Stimulated activated naive CD4-positive, alpha-beta T cell treated with Interleukin-2 at 50 U/mL for 16 hours (primary cell): Measurements from ENCODE around the gene RASSF4.

Source experiments
- DNase-seq: peaks from one replicate; lab custom pipeline; 2025; lab: John Stamatoyannopoulos, UW

Gene RASSF4

DNA sequence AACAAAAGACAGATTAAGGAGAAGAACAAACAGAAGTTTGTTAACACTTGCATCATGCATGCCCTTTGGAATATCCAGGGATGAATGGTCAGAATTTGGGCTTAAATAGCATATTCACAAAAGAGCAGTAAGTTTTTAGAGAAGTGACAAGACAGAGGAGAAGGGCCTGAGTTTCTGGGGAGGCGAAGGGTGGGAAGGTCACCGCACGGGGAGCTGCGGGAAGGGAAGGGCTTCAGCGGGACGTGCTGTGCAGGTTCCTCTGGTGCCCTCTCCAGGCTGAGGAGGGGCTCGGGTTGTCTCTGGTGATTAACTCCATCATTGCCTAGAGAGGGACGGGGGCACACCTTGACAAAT is 30.7 kb downstream of the RASSF4 start:
- no peak for DNase-seq

DNA sequence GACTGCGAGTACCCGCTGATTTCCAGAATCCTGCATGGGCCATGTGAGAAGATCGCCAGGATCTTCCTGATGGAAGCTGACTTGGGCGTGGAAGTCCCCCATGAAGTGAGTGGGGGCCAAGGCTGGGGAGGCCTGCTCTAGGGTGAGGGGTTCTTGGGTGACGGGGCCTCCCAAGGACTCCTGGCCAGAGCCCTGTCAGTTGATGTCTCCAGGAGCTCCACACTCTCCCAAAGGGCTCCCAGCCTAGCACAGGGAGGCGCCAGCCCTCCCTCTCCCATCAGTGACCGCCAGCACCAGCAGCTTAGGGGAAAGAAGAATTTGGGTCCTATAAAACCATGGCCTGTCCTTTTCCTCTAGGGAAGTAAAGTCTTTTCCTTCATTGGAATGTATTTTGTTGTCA is 31.4 kb downstream of the RASSF4 start:
- no peak for DNase-seq

- no peak for DNase-seq
Observed at GRCh38 chr10:44991571-44991970, 32.0 kb downstream of the RASSF4 start.

GRCh38 chr10:44992070-44992731 is 32.6 kb downstream of the RASSF4 start:
- DNase-seq = no peak

DNA sequence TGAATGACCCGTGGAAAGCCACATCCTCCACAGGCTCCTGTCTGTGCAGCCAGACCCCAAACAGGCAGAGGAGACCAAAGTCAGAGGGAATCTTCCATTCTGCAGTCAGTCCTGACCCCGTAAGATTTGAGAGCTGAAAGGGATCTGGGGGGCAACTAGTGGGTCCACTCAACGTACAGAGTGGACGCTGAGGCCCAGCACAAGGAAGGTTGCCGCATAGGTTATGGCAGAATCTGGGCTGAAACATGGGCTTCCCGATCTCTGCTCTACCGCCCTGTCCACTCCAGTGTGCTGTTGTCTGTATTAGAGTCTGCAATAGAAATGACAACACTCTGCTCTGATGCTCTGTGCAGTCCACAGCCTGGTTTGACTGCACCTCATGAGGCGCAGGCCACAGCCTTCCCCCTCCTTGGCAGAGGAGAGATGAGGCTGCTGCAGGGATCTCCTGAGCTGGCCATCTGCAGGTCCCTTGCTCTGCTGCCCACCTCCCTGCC is 33.2 kb downstream of the RASSF4 start:
- DNase-seq = no peak

DNA sequence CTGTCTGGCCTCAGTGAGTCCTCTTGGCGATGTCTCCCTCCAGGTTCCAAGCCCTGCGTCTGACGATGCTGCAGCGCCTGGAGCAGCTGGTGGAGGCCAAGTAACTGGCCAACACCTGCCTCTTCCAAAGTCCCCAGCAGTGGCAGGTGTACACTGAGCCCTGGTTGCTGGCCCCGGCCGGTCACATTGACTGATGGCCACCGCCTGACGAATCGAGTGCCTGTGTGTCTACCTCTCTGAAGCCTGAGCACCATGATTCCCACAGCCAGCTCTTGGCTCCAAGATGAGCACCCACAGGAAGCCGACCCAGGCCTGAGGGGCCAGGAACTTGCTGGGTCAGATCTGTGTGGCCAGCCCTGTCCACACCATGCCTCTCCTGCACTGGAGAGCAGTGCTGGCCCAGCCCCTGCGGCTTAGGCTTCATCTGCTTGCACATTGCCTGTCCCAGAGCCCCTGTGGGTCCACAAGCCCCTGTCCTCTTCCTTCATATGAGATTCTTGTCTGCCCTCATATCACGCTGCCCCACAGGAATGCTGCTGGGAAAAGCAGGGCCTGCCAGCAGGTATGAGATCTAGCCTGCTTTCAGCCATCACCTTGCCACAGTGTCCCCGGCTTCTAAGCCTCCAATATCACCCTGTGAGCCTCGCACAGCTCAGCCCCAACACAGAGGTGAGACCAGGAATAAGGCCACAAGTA is 33.8 kb downstream of the RASSF4 start:
- no peak for DNase-seq

GRCh38 chr10:44993922-44994751 is 34.5 kb downstream of the RASSF4 start:
- DNase-seq = no peak

DNA sequence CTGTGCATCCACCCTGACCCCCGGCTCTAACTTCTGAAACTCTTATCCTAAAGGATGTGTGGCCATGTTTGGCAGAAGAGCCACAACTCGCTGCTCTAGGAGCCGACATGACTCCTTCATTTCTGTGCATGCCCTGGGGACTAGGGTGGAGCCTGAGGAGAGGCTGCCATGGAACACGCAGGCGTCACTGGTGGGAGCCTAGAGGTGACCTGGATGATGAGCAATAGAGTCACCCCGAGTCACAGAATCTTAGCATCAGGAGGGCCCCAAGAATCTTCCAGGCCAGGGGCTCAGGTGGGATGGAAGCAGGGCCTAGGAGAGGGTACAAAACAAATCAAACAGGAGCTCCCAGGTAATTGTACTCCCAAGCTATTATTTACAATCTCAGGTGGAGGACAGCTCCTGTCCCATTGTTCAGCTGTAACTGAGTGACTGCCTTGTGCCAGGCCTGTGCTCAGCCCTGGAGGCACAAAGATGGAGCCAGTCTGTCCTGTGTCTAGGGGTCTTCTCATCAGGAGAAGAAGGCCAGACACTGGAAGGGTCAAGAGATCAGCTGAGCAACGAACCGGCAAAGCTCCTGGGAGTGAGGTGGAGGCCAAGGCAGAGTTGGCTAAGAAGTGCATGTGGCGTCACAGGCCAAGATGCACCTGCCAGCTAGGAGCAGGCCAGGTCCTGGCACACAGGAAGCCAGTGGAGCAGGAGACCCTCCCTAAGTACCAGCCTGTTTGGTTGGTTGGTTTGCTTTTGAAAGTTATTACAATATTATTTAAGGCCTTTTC is 35.3 kb downstream of the RASSF4 start:
- no peak for DNase-seq

DNA sequence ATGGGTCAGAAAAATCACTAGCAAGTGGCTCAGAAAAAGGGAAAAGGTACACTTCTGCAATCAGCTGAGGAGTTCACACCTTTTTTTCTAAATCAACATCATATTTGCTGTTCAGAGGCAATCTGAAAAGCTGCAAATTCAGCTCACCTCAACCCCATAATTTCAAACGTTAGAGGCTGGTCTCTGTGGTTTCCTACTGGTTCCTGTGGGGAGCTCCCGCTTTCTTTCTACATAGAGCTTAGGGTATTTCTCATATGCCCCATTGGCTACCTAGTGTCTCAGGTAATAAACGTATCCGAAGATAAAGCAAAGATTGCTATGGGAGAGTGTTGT is 35.9 kb downstream of the RASSF4 start:
- DNase-seq = no peak

- DNase-seq = no peak
Observed at GRCh38 chr10:44995914-44996669, 36.5 kb downstream of the RASSF4 start.

GRCh38 chr10:44997105-44997748 is 37.6 kb downstream of the RASSF4 start:
- no peak for DNase-seq

DNA sequence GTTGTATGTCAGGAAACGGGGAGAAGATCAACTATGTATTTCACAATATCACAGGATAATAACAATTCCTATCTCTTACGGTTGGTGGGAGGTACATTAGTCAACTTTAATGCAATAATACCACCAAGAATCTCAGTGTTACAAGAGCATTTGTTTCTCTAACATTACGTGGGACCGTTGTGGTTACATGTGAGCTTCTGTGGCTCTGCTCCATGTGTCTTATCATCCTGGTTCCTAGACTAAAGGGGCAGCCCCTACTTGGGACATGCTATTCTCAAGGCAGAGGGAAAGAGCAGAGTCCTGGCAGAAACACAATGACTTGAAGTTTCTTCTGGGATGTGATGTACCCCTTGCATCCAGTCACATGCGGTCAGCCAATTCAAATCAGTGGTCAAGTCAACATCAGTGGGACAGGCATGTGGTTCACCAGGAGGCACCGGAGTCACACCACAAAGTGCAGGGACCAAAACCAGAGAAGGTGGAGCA is 38.6 kb downstream of the RASSF4 start:
- no peak for DNase-seq

DNA sequence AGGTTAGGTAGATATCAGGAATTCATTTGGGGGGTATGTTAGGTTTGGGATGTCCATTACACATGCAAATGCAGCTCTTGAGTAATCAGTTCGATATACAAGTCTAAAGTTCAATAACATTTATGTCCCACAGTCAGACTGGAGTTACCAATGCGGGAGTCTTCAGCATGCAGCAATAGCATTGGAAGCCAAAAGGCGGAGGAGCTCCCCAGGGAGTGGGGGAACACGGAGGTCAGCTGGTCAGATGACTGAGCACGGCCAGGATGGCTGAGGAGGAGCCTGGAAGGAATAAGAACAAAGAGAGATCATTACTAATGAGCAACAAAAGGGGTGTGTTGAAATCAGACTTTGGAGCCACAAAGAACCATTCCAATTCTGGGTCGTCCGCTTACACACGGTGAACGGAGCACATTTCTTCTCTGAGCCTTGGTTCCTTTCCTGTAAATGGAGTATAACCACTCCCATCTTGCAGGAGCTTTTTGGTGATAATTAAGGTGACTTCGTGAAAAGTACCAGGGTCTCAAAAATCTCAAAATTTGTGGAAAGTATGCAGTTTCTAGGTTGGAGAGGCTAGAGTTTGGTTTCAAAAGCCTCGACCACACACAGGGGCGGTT is 40.6 kb downstream of the RASSF4 start:
- DNase-seq = no peak

- peak; percentile 54 for DNase-seq
Observed at GRCh38 chr10:45000752-45001380, 41.3 kb downstream of the RASSF4 start, which contains the start of gene ZNF22. ZNF22 (plus strand) TSS chr10:45000923; CDS start chr10:45003369, 2,446 bp downstream.

- DNase-seq = peak; percentile 52
Observed at GRCh38 chr10:45001381-45002148, 42.0 kb downstream of the RASSF4 start.

DNA sequence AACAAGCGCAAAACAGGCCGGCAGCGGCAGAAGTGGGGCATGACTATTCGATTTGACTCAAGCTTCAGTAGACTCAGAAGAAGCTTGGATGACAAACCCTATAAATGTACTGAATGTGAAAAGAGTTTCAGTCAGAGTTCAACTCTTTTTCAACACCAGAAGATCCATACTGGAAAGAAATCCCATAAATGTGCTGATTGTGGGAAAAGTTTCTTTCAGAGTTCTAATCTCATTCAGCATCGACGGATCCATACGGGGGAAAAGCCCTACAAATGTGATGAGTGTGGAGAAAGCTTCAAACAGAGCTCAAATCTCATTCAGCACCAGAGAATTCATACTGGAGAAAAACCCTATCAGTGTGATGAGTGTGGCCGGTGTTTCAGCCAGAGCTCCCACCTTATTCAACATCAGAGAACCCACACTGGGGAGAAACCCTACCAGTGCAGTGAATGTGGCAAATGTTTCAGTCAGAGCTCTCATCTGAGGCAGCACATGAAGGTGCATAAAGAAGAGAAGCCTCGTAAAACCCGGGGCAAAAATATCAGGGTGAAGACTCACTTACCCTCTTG is 43.9 kb downstream of the RASSF4 start:
- no peak for DNase-seq

GRCh38 chr10:45004661-45005060 is 45.1 kb downstream of the RASSF4 start:
- DNase-seq = no peak

GRCh38 chr10:45005284-45005683 is 45.7 kb downstream of the RASSF4 start:
- DNase-seq = no peak
